Kidney epithelial cell (primary cell): ENCODE results near the gene ADAM12. TPM values are rescaled to one million over a fixed set of nuclear protein-coding genes. Genes with fewer than 3 reads are reported as not detected.

Source experiments
- DNase-seq: peaks from one replicate; pipeline ENCODE4 v3.0.0-alpha.2; 2010; ENCODE audit warnings: low read depth
- H3K27me3 ChIP-seq: 2 replicates; pipeline ENCODE4 v1.6.0; 2011; ENCODE audit warnings: low read length; ENCODE audit not compliant: control insufficient read depth, insufficient read depth
- H3K36me3 ChIP-seq: 2 replicates; pipeline ENCODE4 v1.5.1; 2011; ENCODE audit warnings: low read length; ENCODE audit not compliant: control insufficient read depth, insufficient read depth
- H3K4me3 ChIP-seq: 2 replicates; pipeline ENCODE4 v1.5.1; 2011; ENCODE audit warnings: low read depth, mild to moderate bottlenecking, control low read depth, low read length
- total RNA-seq: library from RNA; depleted of rRNA; stranded (reverse); fragments of >200 nt; gene quantifications from 2 replicates; pipeline ENCODE4 v1.2.3, GENCODE V29; 2015
- TF ChIP-seq, protein P1 (sequence below): IDR thresholded peaks from 2 replicates; pipeline ENCODE4 v1.5.1; 2011; ENCODE audit warnings: mild to moderate bottlenecking, moderate library complexity, low read length, control low read depth, inconsistent platforms; ENCODE audit not compliant: insufficient read depth, poor library complexity, severe bottlenecking

ADAM12 gene
- total RNA-seq, 1 donor from 2014 or later, result 21.9 TPM

GRCh38 chr10:126061526-126061925 lies 326.8 kb downstream of the ADAM12 start:
- no peaks in the 10 kb centered on the region for H3K27me3 ChIP-seq
- no peak for DNase-seq
- H3K36me3 ChIP-seq, result no peaks in the 10 kb centered on the region
- H3K4me3 ChIP-seq, result no peak overlapping the region
- TF ChIP-seq, protein P1, sequence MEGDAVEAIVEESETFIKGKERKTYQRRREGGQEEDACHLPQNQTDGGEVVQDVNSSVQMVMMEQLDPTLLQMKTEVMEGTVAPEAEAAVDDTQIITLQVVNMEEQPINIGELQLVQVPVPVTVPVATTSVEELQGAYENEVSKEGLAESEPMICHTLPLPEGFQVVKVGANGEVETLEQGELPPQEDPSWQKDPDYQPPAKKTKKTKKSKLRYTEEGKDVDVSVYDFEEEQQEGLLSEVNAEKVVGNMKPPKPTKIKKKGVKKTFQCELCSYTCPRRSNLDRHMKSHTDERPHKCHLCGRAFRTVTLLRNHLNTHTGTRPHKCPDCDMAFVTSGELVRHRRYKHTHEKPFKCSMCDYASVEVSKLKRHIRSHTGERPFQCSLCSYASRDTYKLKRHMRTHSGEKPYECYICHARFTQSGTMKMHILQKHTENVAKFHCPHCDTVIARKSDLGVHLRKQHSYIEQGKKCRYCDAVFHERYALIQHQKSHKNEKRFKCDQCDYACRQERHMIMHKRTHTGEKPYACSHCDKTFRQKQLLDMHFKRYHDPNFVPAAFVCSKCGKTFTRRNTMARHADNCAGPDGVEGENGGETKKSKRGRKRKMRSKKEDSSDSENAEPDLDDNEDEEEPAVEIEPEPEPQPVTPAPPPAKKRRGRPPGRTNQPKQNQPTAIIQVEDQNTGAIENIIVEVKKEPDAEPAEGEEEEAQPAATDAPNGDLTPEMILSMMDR, result no peak

DNA sequence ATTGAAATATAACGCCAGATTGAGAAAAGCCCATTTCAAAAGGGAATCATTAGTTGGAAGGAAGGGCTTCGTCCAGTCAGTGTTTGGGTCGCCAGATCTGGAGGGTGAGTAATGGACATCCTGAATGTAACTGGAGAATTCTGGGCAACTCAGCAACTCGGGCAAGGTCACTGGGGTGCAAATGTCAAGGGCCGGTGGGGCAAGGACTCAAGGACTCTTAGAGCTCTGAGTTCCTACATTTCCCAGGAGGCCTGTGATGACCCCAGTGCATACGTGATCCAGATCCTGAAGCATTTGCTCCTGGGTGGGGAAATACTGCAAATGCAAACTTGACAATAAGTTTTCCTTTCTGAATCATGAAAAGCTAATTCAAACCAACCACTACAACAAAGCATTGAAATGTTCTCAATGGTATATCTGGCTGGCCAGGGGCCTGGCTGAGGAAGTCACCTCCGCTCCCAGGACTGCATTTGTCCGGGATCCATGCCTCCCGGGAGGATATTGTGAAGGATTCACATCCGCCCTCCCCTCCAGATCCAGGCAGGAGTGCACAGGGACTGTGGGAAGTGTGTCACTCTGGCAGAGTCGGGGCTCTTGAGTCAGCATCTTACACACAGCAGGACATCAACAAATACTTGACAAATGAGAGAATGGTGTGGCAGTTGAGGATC lies 327.9 kb downstream of the ADAM12 start:
- TF ChIP-seq, protein P1, result no peak
- no peak for DNase-seq

GRCh38 chr10:126059076-126059826 lies 329.0 kb downstream of the ADAM12 start:
- Histone ChIP-seq H3K4me3 (no peak overlapping the region), H3K27me3 (no peaks in the 10 kb centered on the region), H3K36me3 (no peaks in the 10 kb centered on the region)
- no peak for DNase-seq
- TF ChIP-seq, protein P1, result no peak

More for the DNA sequence above, 327.9 kb downstream of the ADAM12 start:
- no peaks in the 10 kb centered on the region for H3K36me3 ChIP-seq
- no peak overlapping the region for H3K4me3 ChIP-seq
- H3K27me3 ChIP-seq, result no peaks in the 10 kb centered on the region

DNA sequence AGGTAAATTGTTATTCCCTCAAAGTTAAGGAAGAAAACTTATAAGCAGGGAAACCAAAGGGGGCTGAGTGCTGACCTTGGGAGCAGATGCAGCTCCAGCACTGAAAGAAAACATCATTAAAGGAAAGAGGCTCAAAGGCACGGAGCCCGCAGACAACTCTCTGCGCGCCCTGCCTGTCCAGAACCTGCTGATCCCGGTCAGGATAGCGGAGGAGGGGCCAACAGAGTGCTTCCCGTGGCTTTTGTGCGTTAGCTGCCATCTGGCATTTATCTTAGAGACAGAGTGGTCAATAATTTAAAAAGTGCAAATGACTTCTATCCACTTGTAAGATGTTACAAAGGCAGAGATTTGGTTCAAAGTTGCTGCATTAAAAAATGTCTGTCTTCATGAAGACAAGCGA lies 329.8 kb downstream of the ADAM12 start:
- H3K27me3 ChIP-seq, result no peaks in the 10 kb centered on the region
- TF ChIP-seq, protein P1, result no peak
- H3K4me3 ChIP-seq, result no peak overlapping the region
- H3K36me3 ChIP-seq, result no peaks in the 10 kb centered on the region
- no peak for DNase-seq

- Histone ChIP-seq H3K4me3 (no peak overlapping the region), H3K36me3 (no peaks in the 10 kb centered on the region), H3K27me3 (no peaks in the 10 kb centered on the region)
- no peak for DNase-seq
- TF ChIP-seq, protein P1, result no peak
Measured at GRCh38 chr10:126058104-126058503, 330.2 kb downstream of the ADAM12 start.

DNA sequence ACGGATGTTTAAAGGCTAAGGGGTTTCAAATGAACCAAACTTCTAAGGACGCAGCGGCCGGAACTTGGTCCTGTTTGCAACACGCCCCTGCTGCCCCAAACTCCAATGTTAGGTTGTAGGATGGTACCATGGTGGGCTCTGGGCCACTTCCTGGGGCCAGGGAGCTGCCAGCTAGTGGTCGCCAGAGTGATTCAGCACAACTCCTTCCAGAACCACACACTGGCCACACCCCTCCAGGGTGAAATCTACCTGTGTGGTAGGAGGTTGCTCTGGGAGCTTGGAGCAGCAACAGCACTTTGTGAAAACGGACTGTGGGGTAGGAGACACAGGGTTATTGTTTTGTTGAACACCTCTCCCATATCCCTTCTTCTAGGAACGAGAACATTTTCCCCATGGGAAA lies 330.8 kb downstream of the ADAM12 start:
- Histone ChIP-seq H3K27me3 (no peaks in the 10 kb centered on the region), H3K36me3 (no peaks in the 10 kb centered on the region), H3K4me3 (no peak overlapping the region)
- TF ChIP-seq, protein P1, result no peak
- no peak for DNase-seq
